Fibroblast of the aortic adventitia (primary cell): Measurements from ENCODE around the gene GSG1L. TPM values are rescaled to one million over a fixed set of nuclear protein-coding genes. Genes with fewer than 3 reads are reported as not detected.
A peak's percentile ranks its signal among the peaks of the same experiment; 100 is the strongest.

Experiments
- DNase-seq: peaks from one replicate; pipeline ENCODE4 v3.0.0-alpha.2; 2010; ENCODE audit warnings: low read depth
- H3K4me3 ChIP-seq: 2 replicates; pipeline ENCODE4 v1.5.1; 2011; ENCODE audit warnings: low read depth, mild to moderate bottlenecking, control low read depth, low read length, moderate library complexity
- total RNA-seq: library from RNA; depleted of rRNA; stranded (reverse); fragments of >200 nt; gene quantifications from 2 replicates; pipeline ENCODE4 v1.2.3, GENCODE V29; 2012; ENCODE audit warnings: low replicate concordance
- TF ChIP-seq, protein P1 (sequence below): IDR thresholded peaks from 2 replicates; pipeline ENCODE4 v1.5.1; 2011; ENCODE audit warnings: mild to moderate bottlenecking, low read length, control low read depth, inconsistent platforms; ENCODE audit not compliant: insufficient read depth

The GSG1L gene
- total RNA-seq, 1 donor, result not detected

DNA sequence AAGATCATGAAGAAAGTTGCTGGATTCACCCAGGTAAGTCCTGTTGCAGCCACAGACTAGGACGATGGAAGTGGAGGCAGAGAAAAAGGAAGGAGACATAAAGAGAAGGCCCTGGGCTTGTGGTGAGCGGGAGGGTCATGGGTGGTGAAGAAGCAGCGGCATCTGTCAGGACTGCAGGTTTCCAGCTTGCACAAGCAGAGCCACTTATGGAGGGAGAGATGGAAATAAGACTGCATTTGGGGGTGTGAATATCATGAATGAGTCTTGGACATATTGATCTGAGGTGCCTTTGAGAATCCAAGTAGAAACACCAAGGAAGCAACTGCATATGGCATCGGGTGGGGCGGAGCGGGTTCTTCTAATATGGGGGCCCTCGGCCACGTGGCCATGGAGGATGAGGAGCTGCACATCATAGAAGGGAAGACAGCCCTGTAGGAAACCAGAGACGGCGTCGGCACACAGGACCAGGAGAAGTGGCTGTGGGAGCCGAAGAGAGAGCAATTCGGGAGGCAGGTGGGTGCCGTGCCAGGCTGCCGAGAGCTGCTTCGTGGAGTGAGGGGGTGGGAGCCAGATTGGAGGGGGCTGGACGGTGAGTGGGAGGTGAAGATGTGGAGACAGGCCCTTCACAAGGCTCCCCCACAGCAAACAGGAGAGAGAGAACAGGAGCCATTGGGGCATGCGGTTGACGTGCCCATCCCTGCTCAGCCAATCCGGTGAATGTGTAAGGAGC lies 243.5 kb downstream of the GSG1L start:
- no peak for DNase-seq
- no peak overlapping the region for H3K4me3 ChIP-seq
- TF ChIP-seq, protein P1, sequence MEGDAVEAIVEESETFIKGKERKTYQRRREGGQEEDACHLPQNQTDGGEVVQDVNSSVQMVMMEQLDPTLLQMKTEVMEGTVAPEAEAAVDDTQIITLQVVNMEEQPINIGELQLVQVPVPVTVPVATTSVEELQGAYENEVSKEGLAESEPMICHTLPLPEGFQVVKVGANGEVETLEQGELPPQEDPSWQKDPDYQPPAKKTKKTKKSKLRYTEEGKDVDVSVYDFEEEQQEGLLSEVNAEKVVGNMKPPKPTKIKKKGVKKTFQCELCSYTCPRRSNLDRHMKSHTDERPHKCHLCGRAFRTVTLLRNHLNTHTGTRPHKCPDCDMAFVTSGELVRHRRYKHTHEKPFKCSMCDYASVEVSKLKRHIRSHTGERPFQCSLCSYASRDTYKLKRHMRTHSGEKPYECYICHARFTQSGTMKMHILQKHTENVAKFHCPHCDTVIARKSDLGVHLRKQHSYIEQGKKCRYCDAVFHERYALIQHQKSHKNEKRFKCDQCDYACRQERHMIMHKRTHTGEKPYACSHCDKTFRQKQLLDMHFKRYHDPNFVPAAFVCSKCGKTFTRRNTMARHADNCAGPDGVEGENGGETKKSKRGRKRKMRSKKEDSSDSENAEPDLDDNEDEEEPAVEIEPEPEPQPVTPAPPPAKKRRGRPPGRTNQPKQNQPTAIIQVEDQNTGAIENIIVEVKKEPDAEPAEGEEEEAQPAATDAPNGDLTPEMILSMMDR, result no peak

DNA sequence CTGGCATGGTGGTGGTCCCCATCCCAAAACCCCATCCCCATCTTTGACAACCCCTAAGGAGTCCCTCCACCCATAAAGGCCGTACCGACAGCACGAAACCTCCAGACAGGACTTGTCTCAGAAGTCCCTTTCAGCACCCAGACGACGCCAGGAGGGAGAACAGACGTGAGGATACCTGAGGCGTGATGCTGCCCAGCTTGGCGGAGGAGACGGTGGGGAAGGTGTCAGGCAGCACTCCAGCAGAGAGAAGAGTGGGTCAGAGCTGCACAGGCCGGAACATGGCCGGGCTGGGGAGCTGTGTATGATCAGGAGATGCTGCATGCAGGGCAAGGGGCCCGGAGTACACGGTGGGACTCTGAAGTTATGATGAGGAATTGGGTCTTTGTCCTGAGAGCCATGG lies 244.2 kb downstream of the GSG1L start:
- no peak overlapping the region for H3K4me3 ChIP-seq
- no peak for DNase-seq
- TF ChIP-seq, protein P1, result no peak

DNA sequence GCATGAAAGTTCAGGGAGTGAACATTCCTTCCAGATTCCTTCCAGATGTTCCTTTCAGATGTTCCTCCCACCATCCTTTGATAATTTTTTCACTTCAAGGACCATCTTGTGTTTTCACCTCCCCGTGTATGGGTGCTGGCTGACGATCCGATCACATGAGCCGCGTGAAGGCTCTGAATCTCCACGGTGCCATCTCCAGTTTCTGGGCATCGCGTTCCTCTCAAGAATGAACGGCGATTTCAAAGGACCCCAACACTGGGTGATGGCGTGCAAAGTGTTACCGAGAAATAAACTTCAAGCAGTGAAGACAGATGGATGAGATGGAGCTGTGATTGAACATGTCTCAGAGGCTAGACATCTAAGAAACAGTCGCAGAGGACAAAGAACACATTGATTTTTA lies 245.3 kb downstream of the GSG1L start:
- peak; percentile 5 for DNase-seq
- TF ChIP-seq, protein P1, result no peak

DNA sequence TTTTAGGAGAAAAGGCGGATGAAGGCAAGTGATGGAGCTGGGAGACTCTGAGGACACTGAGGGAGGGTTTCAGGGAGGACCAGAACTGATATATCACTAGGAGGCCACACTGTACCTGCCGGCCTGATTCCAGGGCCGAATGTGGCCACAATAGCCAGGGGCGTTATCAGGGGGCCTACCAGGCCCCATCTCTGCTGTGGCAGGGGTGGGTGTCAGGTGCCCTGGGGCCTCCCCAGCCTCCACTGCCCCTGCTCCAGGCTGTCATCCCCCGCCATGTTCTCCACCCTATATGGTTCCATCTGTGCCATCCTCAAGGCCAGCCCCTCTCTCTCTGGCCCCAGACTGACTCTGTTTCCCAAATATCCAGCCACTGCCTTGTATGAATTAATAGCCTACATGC lies 246.5 kb downstream of the GSG1L start:
- no peak overlapping the region for H3K4me3 ChIP-seq
- TF ChIP-seq, protein P1, result no peak
- DNase-seq, result no peak

More for the DNA sequence above, 245.3 kb downstream of the GSG1L start:
- no peak overlapping the region for H3K4me3 ChIP-seq

DNA sequence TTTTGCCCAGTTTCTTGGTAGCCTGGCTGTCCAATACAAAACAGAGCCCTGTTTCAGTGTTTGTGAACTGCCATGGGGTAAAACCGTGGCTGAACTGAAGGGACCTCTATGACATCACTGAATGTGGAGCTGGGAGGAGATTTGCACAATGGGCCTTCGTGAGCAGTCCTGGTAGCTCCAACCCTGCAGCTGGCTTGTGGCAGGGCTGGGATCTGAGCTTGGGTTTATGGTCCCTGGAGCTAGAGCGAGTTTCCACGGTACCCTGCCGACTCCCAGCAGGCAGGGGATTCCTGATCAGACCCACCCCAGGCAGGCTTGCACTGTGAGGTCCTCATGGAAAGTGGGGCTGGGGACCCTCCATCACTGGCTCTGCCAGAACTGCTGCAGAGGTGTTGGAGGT lies 247.0 kb downstream of the GSG1L start:
- H3K4me3 ChIP-seq, result no peak overlapping the region
- TF ChIP-seq, protein P1, result no peak
- no peak for DNase-seq

DNA sequence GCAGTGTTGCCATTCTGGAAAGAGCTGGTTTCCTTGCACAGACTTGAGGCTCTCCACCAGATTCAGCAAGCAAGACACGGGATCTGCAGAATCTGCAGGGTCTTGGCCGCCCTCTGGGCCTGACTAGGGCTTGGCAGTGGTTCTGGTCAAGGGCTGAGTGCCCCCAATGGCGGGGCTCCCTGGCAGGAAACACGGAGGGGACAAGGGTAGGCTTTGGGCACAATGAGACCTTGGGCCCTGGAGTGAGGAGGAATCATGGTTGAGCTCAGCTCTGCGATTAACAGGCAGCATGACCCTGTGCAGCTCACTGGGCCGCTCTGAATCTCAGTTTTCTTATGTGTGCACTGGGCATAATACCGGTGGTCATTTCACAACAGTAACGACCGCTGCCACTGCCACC lies 249.9 kb downstream of the GSG1L start:
- no peak overlapping the region for H3K4me3 ChIP-seq
- TF ChIP-seq, protein P1, result no peak
- no peak for DNase-seq

DNA sequence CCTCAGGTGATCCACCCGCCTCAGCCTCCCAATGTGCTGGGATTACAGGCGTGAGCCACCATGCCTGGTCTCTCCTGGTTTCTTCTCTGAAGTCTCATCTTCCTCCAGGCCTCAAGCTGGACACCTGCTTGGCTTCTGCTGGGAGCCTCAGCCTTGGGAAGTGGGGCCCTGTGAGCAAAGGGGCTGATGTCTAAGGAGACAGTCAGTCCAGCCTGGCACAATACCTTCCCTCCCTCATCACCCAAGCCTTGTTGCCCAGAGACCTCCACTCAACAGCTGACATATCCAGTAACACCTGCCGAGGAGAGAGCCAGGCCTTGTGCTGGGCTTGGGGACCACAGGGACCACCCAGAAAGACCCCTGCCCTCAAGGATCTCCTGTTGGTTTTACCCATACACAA lies 251.6 kb downstream of the GSG1L start:
- TF ChIP-seq, protein P1, result no peak
- no peak for DNase-seq
- no peak overlapping the region for H3K4me3 ChIP-seq
